Bronchial epithelial cell (primary cell): Measurements from ENCODE around the gene MYO1F. TPM values are rescaled to one million over a fixed set of nuclear protein-coding genes. Genes with fewer than 3 reads are reported as not detected.

Experiments
- DNase-seq: peaks from one replicate; pipeline ENCODE4 v3.0.0-alpha.2; 2010; ENCODE audit warnings: low read depth
- FAIRE-seq: peaks from 2 replicates; lab custom pipeline; 2011; peaks lifted over from hg19 to GRCh38; lab: Jason Lieb, UNC
- H3K27me3 ChIP-seq: 2 replicates; pipeline ENCODE4 v1.5.1; 2011; ENCODE audit warnings: low read length; ENCODE audit not compliant: control insufficient read depth, insufficient read depth
- H3K36me3 ChIP-seq: 2 replicates; pipeline ENCODE4 v1.5.1; 2011; ENCODE audit warnings: low read length; ENCODE audit not compliant: control insufficient read depth, insufficient read depth
- H3K4me3 ChIP-seq: 2 replicates; pipeline ENCODE4 v1.5.1; 2011; ENCODE audit warnings: mild to moderate bottlenecking, low read depth, low read length, control low read depth
- CTCF ChIP-seq: IDR thresholded peaks from 2 replicates; pipeline ENCODE4 v1.5.1; 2011; ENCODE audit warnings: mild to moderate bottlenecking, moderate library complexity, low read length, control low read depth, inconsistent platforms; ENCODE audit not compliant: insufficient read depth, severe bottlenecking
- total RNA-seq: library from RNA; depleted of rRNA; stranded (reverse); fragments of >200 nt; gene quantifications from 2 replicates; pipeline ENCODE4 v1.2.1, GENCODE V29; 2014

Gene MYO1F
- total RNA-seq, 1 donor from 2014 or later = not detected

- H3K27me3 ChIP-seq = no peaks in the 10 kb centered on the region
- DNase-seq (no peak), FAIRE-seq (no peak)
- no peaks in the 10 kb centered on the region for H3K36me3 ChIP-seq
- H3K4me3 ChIP-seq = no peak overlapping the region
- TF ChIP-seq CTCF = no peak
Observed at GRCh38 chr19:8504919-8505318, 72.3 kb downstream of the MYO1F start.

DNA sequence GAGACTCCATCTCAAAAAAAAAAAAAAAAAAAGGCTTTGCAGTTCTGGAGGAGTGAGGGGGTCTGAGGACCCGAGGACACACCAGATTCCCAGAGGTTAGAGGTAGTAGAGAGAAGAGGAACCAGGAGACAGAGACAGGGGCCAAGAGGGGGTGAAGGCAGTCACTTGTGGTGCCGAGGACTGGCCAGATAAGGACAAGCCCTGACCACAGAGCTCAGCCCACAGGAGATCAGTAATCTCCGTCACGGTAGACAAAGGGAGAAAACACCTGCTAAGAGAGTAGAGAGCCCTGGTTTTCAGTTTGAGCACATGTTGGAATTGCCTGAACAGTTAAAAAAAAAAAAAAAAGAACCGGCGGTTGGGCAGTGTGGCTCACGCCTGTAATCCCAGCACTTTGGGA lies 73.1 kb downstream of the MYO1F start:
- DNase-seq (no peak), FAIRE-seq (no peak)
- Histone ChIP-seq H3K4me3 (no peak overlapping the region), H3K27me3 (no peaks in the 10 kb centered on the region), H3K36me3 (no peaks in the 10 kb centered on the region)
- no peak for TF ChIP-seq CTCF

- FAIRE-seq = no peak
- TF ChIP-seq CTCF = no peak
- H3K27me3 ChIP-seq = no peaks in the 10 kb centered on the region
- no peak overlapping the region for H3K4me3 ChIP-seq
- no peaks in the 10 kb centered on the region for H3K36me3 ChIP-seq
- DNase-seq = no peak
Observed at GRCh38 chr19:8503510-8503909, 73.7 kb downstream of the MYO1F start.

DNA sequence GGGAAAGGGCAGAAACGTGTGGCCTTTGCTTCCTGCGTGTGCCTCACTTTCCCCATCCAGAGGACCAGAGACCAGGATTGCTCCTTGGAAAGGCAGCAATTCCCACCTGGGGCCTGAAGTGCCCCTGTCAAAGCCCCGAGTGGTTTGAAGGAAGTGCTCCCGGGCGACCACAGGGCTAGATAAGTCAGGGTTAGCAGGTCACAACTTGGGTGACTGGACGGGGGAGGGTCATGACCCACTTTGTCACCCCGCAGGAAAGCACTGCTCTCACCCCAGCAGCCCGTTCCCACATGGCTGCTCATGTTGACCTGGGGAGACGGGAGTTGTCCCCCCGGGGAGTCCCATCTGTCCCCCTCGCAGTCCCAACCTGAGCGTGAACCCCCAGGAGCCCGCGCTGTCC lies 75.3 kb downstream of the MYO1F start:
- DNase-seq = no peak
- Histone ChIP-seq H3K27me3 (no peaks in the 10 kb centered on the region), H3K4me3 (no peak overlapping the region), H3K36me3 (no peaks in the 10 kb centered on the region)
- FAIRE-seq = no peak
- no peak for TF ChIP-seq CTCF

GRCh38 chr19:8501516-8501915 lies 75.7 kb downstream of the MYO1F start:
- TF ChIP-seq CTCF = no peak
- DNase-seq = no peak
- Histone ChIP-seq H3K36me3 (no peaks in the 10 kb centered on the region), H3K27me3 (no peaks in the 10 kb centered on the region), H3K4me3 (no peak overlapping the region)
- FAIRE-seq = no peak

DNA sequence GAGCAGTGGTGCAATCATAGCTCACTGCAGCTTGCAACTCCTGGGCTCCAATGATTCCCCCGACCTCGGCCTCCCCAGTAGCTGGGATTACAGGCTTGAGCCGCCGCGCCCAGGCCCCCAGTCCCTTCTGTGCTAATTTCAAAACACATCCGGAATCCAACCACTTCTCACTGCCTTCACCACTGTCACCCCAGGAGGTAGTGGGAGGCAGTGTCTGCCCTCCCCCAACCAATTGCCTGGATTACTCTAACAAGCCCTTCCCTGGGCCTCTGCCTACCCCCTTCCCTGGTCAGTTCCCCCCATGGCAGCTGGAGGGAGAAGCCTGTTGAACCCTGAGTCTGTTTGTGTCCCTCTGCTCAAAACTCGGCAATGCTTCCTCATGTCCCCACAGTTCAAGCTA lies 77.1 kb downstream of the MYO1F start:
- FAIRE-seq (no peak), DNase-seq (no peak)
- no peak overlapping the region for H3K4me3 ChIP-seq
- no peaks in the 10 kb centered on the region for H3K27me3 ChIP-seq
- no peak for TF ChIP-seq CTCF
- no peaks in the 10 kb centered on the region for H3K36me3 ChIP-seq
